Aorta (tissue), 5 donors: Measurements from ENCODE around the gene SIGLEC8. TPM values are rescaled to one million over a fixed set of nuclear protein-coding genes. Genes with fewer than 3 reads are reported as not detected.

Source experiments
- ATAC-seq: fragments of 200-7000 bp; cut with Tn5 transposase; one replicate; pipeline ENCODE4 v1.9.1; 2022; ENCODE audit warnings: moderate library complexity; ENCODE audit not compliant: low FRiP score
- DNase-seq, 2 donors: peaks; one replicate each; pipeline ENCODE4 v3.0.0-alpha.2; 2020
- H3K27ac ChIP-seq, 2 donors: one replicate each; pipeline ENCODE4 v1.5.1; 2013; ENCODE audit warnings: low read length in 2 of 2, mild to moderate bottlenecking in 2 of 2, moderate library complexity in 2 of 2, control low read depth in 1 of 2, inconsistent platforms in 1 of 2, low read depth in 1 of 2
- H3K27me3 ChIP-seq, 2 donors: one replicate each; pipeline ENCODE4 v1.6.1; 2013; ENCODE audit warnings: control low read depth in 1 of 2, low read length in 1 of 2, mild to moderate bottlenecking in 1 of 2, moderate library complexity in 1 of 2; ENCODE audit not compliant: insufficient read depth in 2 of 2, control insufficient read depth in 1 of 2
- H3K36me3 ChIP-seq, 2 donors: one replicate each; pipeline ENCODE4 v1.6.1; 2013; ENCODE audit warnings: control low read depth in 1 of 2, low read length in 1 of 2, mild to moderate bottlenecking in 1 of 2; ENCODE audit not compliant: insufficient read depth in 2 of 2, control insufficient read depth in 1 of 2
- H3K4me1 ChIP-seq, 2 donors: one replicate each; pipeline ENCODE4 v1.6.1; 2013; ENCODE audit warnings: low read length in 2 of 2, control low read depth in 1 of 2, mild to moderate bottlenecking in 1 of 2, moderate library complexity in 1 of 2; ENCODE audit not compliant: insufficient read depth in 2 of 2, control insufficient read depth in 1 of 2
- H3K4me3 ChIP-seq, 2 donors: one replicate each; pipeline ENCODE4 v1.5.1; 2013; ENCODE audit warnings: low read length in 2 of 2, control low read depth in 1 of 2, mild to moderate bottlenecking in 1 of 2
- H3K9me3 ChIP-seq: one replicate; pipeline ENCODE4 v1.6.1; 2013; ENCODE audit warnings: mild to moderate bottlenecking, low read length; ENCODE audit not compliant: control insufficient read depth
- WGBS, 2 donors: extraction: QIAGEN DNeasy Blood & Tissue Kit; methylation state at CpG; one replicate each; pipeline ENCODE4 v1.1.7; 2013; 5-methylcytosine and 5-hydroxymethylcytosine counted together
- intact Hi-C, 2 donors: fragments of 100-400 bp; cut with DNase I; formaldehyde crosslinking; loops; one replicate each; pipeline versions ENCODE4 v1.14.2 to v1.15.0; 2022
- polyA plus RNA-seq, 2 donors: library from polyadenylated mRNA; stranded (reverse); fragments of 200-250 nt; gene quantifications; one replicate each; pipeline ENCODE4 v1.2.3, GENCODE V29; 2013
- total RNA-seq, 2 donors: library from RNA; stranded (reverse); fragmentation: NEBNext Ultra II Directional; extraction: Animal tissue kit (Norgen Biotek cat#: 25700); gene quantifications; one replicate each; pipeline ENCODE4 v1.2.1, GENCODE V29; 2021
- donor health status: healthy with polysubstance abuse.
- donor health status: Bipolar disorder and iron deficiency.
- donor health status: DM: no; HTN: no; CAD: no.
- donor health status: DM: no; HTN: no; CAD: no.
- donor health status: DM: yes; HTN: yes; CAD: no.

The SIGLEC8 gene
- total and polyA plus RNA-seq, 4 donors: 0.15 to 1.1 (median 0.42) TPM

DNA sequence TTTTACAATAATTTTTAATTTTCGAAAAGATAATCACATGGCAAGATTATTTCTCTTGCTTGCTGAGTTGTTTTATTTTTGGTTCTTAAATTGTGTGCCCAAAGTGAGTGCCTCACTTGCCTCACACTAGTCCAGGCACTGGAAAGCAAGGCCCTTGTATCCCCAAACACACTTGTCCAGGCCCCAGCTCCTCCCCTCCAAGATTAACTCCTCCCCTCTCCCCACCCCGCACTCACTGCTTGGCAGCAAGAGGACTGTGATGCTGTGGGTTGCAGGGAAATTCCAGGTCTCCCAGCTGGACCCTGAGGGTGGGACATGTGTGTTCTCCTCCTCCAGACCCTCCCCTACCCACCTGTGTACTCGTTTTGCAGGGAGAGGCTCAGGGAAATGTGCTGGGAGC lies 39.4 kb upstream of the SIGLEC8 start:
- Histone ChIP-seq H3K36me3 (no peaks in the 10 kb centered on the region), H3K27ac (no peak overlapping the region), H3K27me3 (no peaks in the 10 kb centered on the region), H3K4me1 (no peaks in the 10 kb centered on the region), H3K4me3 (no peak overlapping the region), H3K9me3 (no peaks in the 10 kb centered on the region)
- ATAC-seq (no peak), DNase-seq (no peak)
- 35 to 38% methylated on average over 3 of the region's 3 CpGs for WGBS, 2 donors
- intact Hi-C loops: no loop called here

DNA sequence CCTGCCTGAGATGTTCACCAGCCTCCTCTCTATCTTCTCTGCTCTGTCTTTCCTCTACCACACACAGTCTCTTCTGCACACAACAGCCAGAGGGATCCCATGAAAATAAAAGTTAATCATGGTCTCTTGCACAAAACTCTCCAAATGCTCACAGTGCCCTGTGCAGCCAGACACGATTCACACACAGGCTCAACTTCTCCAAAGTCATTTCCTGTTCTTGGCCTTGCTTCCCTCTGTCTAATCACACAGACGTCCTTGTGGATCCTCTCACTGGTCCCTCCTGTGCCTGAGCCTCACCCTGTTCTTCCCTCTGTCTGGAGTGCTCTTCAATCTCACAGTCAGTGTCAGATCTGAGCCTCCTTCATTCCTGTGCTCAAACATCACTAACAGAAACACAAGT lies 35.5 kb upstream of the SIGLEC8 start:
- 30 to 33% methylated on average over 2 of the region's 2 CpGs for WGBS, 2 donors
- H3K4me3 ChIP-seq: no peak overlapping the region
- ATAC-seq: no peak
- intact Hi-C loops: no loop called here
- H3K27ac ChIP-seq: no peak overlapping the region
- H3K9me3 ChIP-seq: no peaks in the 10 kb centered on the region
- DNase-seq: no peak
- no peaks in the 10 kb centered on the region for H3K27me3 ChIP-seq
- H3K36me3 ChIP-seq: no peaks in the 10 kb centered on the region
- no peaks in the 10 kb centered on the region for H3K4me1 ChIP-seq

DNA sequence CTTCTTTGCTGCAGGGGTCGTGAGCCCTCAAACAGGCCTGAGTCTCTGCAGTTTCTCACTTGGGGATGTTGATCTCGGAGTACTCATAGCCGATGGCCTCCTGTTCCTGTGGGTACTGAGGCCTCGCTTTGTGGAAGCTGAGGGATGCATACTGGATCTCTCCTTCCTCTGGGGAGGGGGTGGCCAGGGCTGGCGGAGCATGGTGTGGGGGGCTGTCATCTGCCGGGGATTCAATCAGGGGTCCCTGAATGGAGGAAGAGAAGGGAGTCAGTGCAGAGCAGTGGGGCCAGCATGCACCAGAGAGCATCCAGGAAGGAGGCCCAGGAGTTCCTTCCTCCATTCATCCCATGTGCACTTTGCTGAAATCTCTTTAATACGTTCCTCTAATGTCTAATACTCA lies 33.3 kb upstream of the SIGLEC8 start:
- H3K4me3 ChIP-seq: no peak overlapping the region
- intact Hi-C loops: no loop called here
- H3K9me3 ChIP-seq: no peaks in the 10 kb centered on the region
- no peak overlapping the region for H3K27ac ChIP-seq
- DNase-seq: no peak
- H3K4me1 ChIP-seq: no peaks in the 10 kb centered on the region
- H3K27me3 ChIP-seq: no peaks in the 10 kb centered on the region
- H3K36me3 ChIP-seq: no peaks in the 10 kb centered on the region
- no peak for ATAC-seq
- 75% methylated on average over 7 of the region's 7 CpGs for WGBS, 2 donors

DNA sequence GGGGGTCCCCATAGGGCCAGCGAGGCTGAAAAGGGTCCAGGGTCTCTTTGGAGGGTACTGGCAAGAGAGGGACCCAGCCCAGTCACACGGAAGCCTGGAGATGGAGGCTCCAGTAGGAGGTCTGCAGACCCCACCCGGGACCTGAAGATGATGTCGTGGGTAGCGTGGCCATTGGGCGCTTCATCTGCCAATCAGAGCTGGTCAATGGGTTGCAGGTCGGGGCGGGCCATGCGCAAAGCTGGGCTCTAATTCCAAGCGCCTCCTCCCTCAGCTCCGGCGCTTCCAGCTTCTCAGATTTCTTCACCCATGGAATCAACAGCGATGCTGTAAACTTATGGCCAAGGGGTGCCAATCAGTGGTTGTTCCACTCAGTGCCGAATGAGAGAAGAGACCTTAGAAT lies 32.4 kb upstream of the SIGLEC8 start:
- H3K9me3 ChIP-seq: no peaks in the 10 kb centered on the region
- H3K27me3 ChIP-seq: no peaks in the 10 kb centered on the region
- H3K27ac ChIP-seq: no peak overlapping the region
- intact Hi-C loops: no loop called here
- no peak for ATAC-seq
- DNase-seq: no peak
- 36 to 44% methylated on average over 14 of the region's 14 CpGs for WGBS, 2 donors
- no peak overlapping the region for H3K4me3 ChIP-seq
- no peaks in the 10 kb centered on the region for H3K4me1 ChIP-seq
- H3K36me3 ChIP-seq: no peaks in the 10 kb centered on the region

DNA sequence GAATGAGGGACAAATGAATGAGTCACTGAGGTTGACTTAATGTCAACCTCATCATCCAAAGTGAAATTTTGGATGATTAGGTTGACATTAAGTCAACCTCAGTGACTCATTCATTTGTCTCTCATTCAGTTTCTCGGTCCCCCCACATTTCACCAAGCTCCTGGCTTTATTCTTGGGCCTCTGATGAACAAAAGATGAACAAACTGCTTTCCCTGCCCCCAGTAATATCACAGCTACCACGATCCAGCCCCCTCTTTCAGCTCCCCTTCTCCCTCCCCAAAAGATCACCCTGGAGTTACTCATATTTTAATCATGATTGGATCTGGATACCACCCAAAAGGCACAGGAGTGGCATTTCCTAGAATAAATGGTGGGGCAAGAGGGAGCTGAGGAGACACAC lies 30.9 kb upstream of the SIGLEC8 start:
- WGBS, 2 donors: 47 to 52% methylated on average over 2 of the region's 2 CpGs
- no peaks in the 10 kb centered on the region for H3K9me3 ChIP-seq
- no peaks in the 10 kb centered on the region for H3K4me1 ChIP-seq
- DNase-seq: no peak
- H3K36me3 ChIP-seq: no peaks in the 10 kb centered on the region
- no peaks in the 10 kb centered on the region for H3K27me3 ChIP-seq
- no peak for ATAC-seq
- no peak overlapping the region for H3K27ac ChIP-seq
- intact Hi-C loops: no loop called here
- H3K4me3 ChIP-seq: no peak overlapping the region

DNA sequence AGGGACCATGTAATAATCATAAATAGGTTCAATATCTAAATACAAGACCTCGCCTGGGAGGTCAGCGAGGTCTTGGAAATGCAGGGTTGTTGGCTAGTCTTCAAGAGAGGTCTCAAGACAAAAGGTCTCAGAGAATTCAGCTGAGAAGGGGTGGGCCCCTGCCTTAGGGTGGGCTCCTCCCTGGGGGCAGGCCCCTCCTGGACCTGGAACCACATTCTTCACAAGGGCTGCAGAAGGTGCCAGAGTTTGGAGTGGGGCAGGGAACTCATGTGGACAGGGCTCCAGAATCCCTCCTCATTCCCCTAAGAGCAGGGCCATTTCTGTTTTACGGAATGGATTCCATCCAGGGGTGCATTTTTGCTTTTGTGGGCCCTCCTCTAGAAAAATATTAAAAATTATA lies 30.2 kb upstream of the SIGLEC8 start:
- no peak for ATAC-seq
- Histone ChIP-seq H3K4me3 (no peak overlapping the region), H3K36me3 (no peaks in the 10 kb centered on the region), H3K27me3 (no peaks in the 10 kb centered on the region), H3K9me3 (no peaks in the 10 kb centered on the region), H3K27ac (no peak overlapping the region), H3K4me1 (no peaks in the 10 kb centered on the region)
- 67 to 73% methylated on average over 3 of the region's 3 CpGs for WGBS, 2 donors
- DNase-seq: no peak
- intact Hi-C loops: no loop called here

DNA sequence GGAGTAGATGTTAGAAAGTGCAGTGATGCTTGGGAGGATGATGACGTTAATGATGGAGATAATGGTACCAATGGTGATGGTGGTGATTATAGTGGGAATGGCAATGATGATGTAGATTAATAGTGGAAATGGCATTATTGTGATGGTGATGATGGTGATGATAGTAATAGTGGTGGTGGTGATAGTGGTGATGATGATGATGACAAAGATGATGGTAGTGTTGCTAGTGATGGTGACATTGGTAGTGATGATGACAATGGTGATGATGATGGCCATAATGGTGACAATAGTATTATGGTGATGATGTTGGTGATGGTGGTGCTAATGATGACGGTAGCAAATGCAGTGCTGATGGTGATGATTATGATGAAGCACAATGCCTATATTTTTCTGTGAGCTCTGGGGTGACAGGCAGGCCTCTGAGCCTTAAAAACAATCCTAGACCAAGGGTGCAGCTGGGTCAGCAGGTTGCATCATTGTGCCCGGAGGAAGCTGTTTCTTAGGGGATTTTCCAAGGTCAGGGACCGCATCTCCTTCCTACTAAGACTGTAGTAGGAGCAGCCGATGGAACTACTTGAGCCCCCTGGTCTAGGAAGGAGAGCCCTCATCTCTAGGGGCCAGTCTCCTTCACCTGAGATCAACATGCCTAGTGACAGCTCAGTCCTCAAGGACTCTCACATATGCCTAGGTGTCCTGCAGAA lies 27.9 kb upstream of the SIGLEC8 start:
- 83 to 85% methylated on average over 5 of the region's 5 CpGs for WGBS, 2 donors
- no peak for DNase-seq
- intact Hi-C loops: no loop called here
- Histone ChIP-seq H3K27me3 (no peaks in the 10 kb centered on the region), H3K27ac (no peak overlapping the region), H3K36me3 (no peaks in the 10 kb centered on the region), H3K4me3 (no peak overlapping the region), H3K4me1 (no peaks in the 10 kb centered on the region), H3K9me3 (no peaks in the 10 kb centered on the region)
- ATAC-seq: no peak

DNA sequence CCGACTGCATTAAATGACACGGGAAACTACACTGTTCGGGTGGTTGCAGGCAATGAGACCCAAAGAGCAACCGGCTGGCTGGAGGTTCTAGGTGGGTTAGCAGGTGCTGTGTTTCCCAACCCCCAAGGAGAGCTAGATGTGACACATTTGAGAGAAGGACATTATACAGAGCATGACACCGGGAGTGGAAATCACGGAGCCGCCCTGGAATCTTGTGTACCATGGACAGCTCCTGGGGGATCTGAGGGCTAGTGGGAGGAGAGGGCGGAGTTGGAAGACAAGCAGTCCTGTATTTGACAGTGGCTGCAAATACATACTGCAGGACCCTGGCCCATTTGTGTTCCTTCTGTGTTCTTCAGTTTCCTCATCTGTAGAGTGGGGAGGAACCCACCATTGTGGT lies 22.3 kb upstream of the SIGLEC8 start:
- Histone ChIP-seq H3K27me3 (no peaks in the 10 kb centered on the region), H3K4me3 (no peak overlapping the region), H3K27ac (no peak overlapping the region), H3K4me1 (no peaks in the 10 kb centered on the region), H3K9me3 (no peaks in the 10 kb centered on the region), H3K36me3 (no peaks in the 10 kb centered on the region)
- DNase-seq: no peak
- intact Hi-C loops: no loop called here
- 36 to 40% methylated on average over 8 of the region's 8 CpGs for WGBS, 2 donors
- no peak for ATAC-seq

DNA sequence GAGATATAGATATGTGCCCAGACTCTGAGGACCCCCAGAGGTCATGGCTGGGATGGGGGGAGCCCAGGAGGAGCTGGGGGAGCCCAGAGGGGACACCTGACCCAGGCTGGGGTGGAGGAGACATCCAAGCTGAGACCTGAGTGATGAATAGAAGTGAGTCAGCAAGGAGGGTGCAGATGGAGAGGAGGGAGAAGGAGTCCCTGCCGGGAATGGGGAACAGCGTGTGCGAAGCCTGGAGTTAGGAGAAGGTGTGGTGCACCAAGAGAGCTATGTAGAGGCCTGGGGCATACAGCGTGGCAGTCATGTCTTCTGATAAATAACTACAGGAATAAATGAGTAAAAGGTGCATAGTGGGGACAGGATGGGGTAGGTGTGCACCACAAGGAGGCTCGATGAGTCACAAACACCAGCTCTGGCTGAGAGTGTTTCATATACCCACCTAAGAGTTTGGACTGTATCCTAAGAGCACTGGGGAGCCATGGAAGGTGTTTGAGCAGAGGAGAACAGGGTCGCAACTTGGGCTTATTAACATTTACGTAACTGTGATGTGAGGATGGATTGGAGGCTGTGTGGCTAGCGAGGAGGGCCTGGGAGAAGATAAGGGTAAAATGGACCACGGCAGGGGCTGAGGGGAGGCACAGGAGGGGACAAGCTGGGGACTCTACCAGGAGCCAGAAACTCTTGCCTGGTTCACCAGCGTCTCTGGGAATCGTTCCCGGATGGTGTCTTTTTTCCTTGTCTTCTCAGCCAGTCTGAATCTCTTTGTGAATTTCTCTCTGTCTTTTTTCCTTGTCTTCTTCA lies 21.5 kb upstream of the SIGLEC8 start:
- Histone ChIP-seq H3K27ac (no peak overlapping the region), H3K4me1 (no peaks in the 10 kb centered on the region), H3K4me3 (no peak overlapping the region), H3K9me3 (no peaks in the 10 kb centered on the region), H3K36me3 (no peaks in the 10 kb centered on the region), H3K27me3 (no peaks in the 10 kb centered on the region)
- no peak for ATAC-seq
- 80 to 83% methylated on average over 12 of the region's 12 CpGs for WGBS, 2 donors
- intact Hi-C loops: no loop called here
- no peak for DNase-seq
